HepG2 (cell line): ENCODE measurements around the gene ATG2A. TPM values are rescaled to one million over a fixed set of nuclear protein-coding genes. Genes with fewer than 3 reads are reported as not detected.

Source experiments
- ATAC-seq: fragments of 200-7000 bp; cut with Tn5 transposase; 3 replicates; pipeline ENCODE4 v1.9.1; 2020; ENCODE audit warnings: mild to moderate bottlenecking, moderate library complexity
- BruUV-seq: library from RNA; stranded (reverse); fragments of 400-500 nt; replicated peaks from 2 replicates; lab custom pipeline; 2021; lab: Mats Ljungman, UMichigan
- CTCF ChIA-PET: fragments of 300-600 bp; formaldehyde crosslinking; extraction: SDS; loops from one replicate; lab custom pipeline; 2021; ENCODE audit warnings: low total read pairs, inconsistent platforms, low intra/inter-chr PET ratio; lab: Yijun Ruan, JAX
- POLR2A ChIA-PET: fragments of 350-600 bp; sonication (Branson Sonifier 250); formaldehyde crosslinking; loops from one replicate; lab custom pipeline; 2020; ENCODE audit warnings: antibody characterized with exemption, inconsistent platforms; lab: Yijun Ruan, JAX
- DNase-seq: peaks from one replicate; pipeline ENCODE4 v3.0.0-alpha.2; 2015; ENCODE audit warnings: low spot score
- FAIRE-seq: peaks from 3 replicates; lab custom pipeline; 2011; peaks lifted over from hg19 to GRCh38; lab: Jason Lieb, UNC
- H2AFZ ChIP-seq: one replicate; pipeline ENCODE4 v1.6.1; 2011; ENCODE audit warnings: low read length, inconsistent platforms
- H3K27ac ChIP-seq: fragments of 300-600 bp; 3 replicates; pipeline ENCODE4 v1.8.0; 2011; ENCODE audit warnings: mixed run types, mild to moderate bottlenecking, mixed read lengths, low read length, inconsistent platforms; ENCODE audit not compliant: insufficient read depth; ENCODE audit errors: extremely low read length
- H3K27me3 ChIP-seq, 2 experiments: fragments of 200-600 bp in 1 of 2; 2 replicates in 1 of 2; 3 replicates in 1 of 2; pipeline versions ENCODE4 v1.6.0 to v1.8.0; 2011; ENCODE audit warnings: low read length in 2 of 2, mild to moderate bottlenecking in 2 of 2, moderate library complexity in 2 of 2, inconsistent platforms in 1 of 2; ENCODE audit not compliant: insufficient read depth in 2 of 2, control insufficient read depth in 1 of 2
- H3K36me3 ChIP-seq, 2 experiments: fragments of 200-600 bp in 1 of 2; replicated peaks in 1 of 2; 2 replicates in 1 of 2; 3 replicates in 1 of 2; pipeline versions ENCODE4 v1.5.1 to v1.8.0; 2011; ENCODE audit warnings: low read length in 2 of 2, inconsistent platforms in 1 of 2; ENCODE audit not compliant: insufficient read depth in 2 of 2, control insufficient read depth in 1 of 2
- H3K4me1 ChIP-seq: 2 replicates; pipeline ENCODE4 v1.5.1; 2012; ENCODE audit warnings: low read length, inconsistent platforms; ENCODE audit not compliant: insufficient read depth
- H3K4me2 ChIP-seq: 2 replicates; pipeline ENCODE4 v1.6.0; 2011; ENCODE audit warnings: low read depth, low read length, inconsistent platforms
- H3K4me3 ChIP-seq, 3 experiments: fragments of 200-600 bp in 1 of 3; sonication (generic), shearing (Covaris generic) in 1 of 3; replicated peaks in 1 of 3; 2 replicates each; pipeline ENCODE4 v1.5.1; 2011 to 2016; ENCODE audit warnings: low read length in 3 of 3, inconsistent platforms in 2 of 3, low read depth in 2 of 3, mild to moderate bottlenecking in 2 of 3, control low read depth in 1 of 3, mixed read lengths in 1 of 3; ENCODE audit not compliant: insufficient read depth in 1 of 3
- H3K79me2 ChIP-seq: one replicate; pipeline ENCODE4 v1.6.1; 2011; ENCODE audit warnings: low read length, inconsistent platforms; ENCODE audit not compliant: insufficient read depth
- H3K9ac ChIP-seq: 2 replicates; pipeline ENCODE4 v1.6.0; 2011; ENCODE audit warnings: mild to moderate bottlenecking, low read depth, low read length, inconsistent platforms; ENCODE audit not compliant: insufficient read depth
- H3K9me3 ChIP-seq: 2 replicates; pipeline ENCODE4 v1.5.1; 2012; ENCODE audit warnings: mild to moderate bottlenecking, low read length
- H4K20me1 ChIP-seq: 2 replicates; pipeline ENCODE4 v1.6.0; 2011; ENCODE audit warnings: inconsistent platforms, mild to moderate bottlenecking, low read length, moderate library complexity; ENCODE audit not compliant: insufficient read depth
- HCFC1 ChIP-seq: fragments of 150-350 bp; IDR thresholded peaks from 2 replicates; pipeline ENCODE4 v1.6.1; 2014; ENCODE audit warnings: low read depth, low read length
- HMG20A ChIP-seq: IDR thresholded peaks from 2 replicates; pipeline ENCODE4 v1.6.1; 2016; ENCODE audit warnings: borderline replicate concordance
- MTF2 ChIP-seq: sonication (generic); formaldehyde crosslinking; IDR thresholded peaks from 2 replicates; pipeline ENCODE4 v1.5.0; 2020; ENCODE audit warnings: missing genetic modification reagents, borderline replicate concordance
- NFE2L2 ChIP-seq: fragments of 150-350 bp; IDR thresholded peaks from 2 replicates; pipeline ENCODE4 v1.6.1; 2014; ENCODE audit warnings: low read length
- ONECUT2 ChIP-seq: sonication (generic); formaldehyde crosslinking; IDR thresholded peaks from 2 replicates; pipeline ENCODE4 v1.4.0; 2020; ENCODE audit warnings: missing genetic modification reagents
- PLRG1 ChIP-seq: fragments of 450-650 bp; conservative IDR thresholded peaks from 2 replicates; pipeline ENCODE4 v1.6.1; 2016
- SMAD9 ChIP-seq: sonication (generic); formaldehyde crosslinking; IDR thresholded peaks from 2 replicates; pipeline ENCODE4 v1.5.1; 2020; ENCODE audit warnings: mild to moderate bottlenecking, missing genetic modification reagents
- TEAD2 ChIP-seq: sonication (generic); formaldehyde crosslinking; IDR thresholded peaks from 2 replicates; pipeline ENCODE4 v1.9.0; 2021; ENCODE audit warnings: missing genetic modification reagents
- ZFAT ChIP-seq: sonication (generic); formaldehyde crosslinking; conservative IDR thresholded peaks from 2 replicates; pipeline ENCODE4 v1.8.1; 2023; ENCODE audit warnings: missing genetic modification reagents, inconsistent platforms
- ZNF20 ChIP-seq: sonication (generic); formaldehyde crosslinking; IDR thresholded peaks from 2 replicates; pipeline ENCODE4 v1.4.0; 2020; ENCODE audit warnings: mild to moderate bottlenecking, moderate library complexity, missing genetic modification reagents
- ZNF317 ChIP-seq: sonication (generic); formaldehyde crosslinking; IDR thresholded peaks from 2 replicates; pipeline ENCODE4 v1.5.0; 2020; ENCODE audit warnings: mild to moderate bottlenecking, missing genetic modification reagents
- ZNF530 ChIP-seq: sonication (generic); formaldehyde crosslinking; IDR thresholded peaks from 2 replicates; pipeline ENCODE4 v1.5.0; 2020; ENCODE audit warnings: low read depth, mild to moderate bottlenecking, missing genetic modification reagents
- ZNF790 ChIP-seq: sonication (generic); formaldehyde crosslinking; IDR thresholded peaks from 2 replicates; pipeline ENCODE4 v1.8.0; 2022; ENCODE audit warnings: missing genetic modification reagents, mild to moderate bottlenecking, borderline replicate concordance
- WGBS: methylation state at CpG from one replicate; pipeline ENCODE4 v1.1.6; 2017; ENCODE audit warnings: low lambda C conversion rate; 5-methylcytosine and 5-hydroxymethylcytosine counted together
- in situ Hi-C: cut with HindIII; loops from 2 replicates; pipeline ENCODE4 v1.10.0; 2017; ENCODE audit warnings: low pct_unique_long_range_greater_than_20kb; ENCODE audit not compliant: extremely low pct_ligation_motif_present
- intact Hi-C: fragments of 100-400 bp; cut with micrococcal nuclease; formaldehyde crosslinking; loops from one replicate; pipeline ENCODE4 v1.10.0; 2022; ENCODE audit not compliant: unreplicated experiment
- polyA plus RNA-seq, 8 experiments: library from polyadenylated mRNA; depleted of rRNA in 3 of 8; stranded (reverse) in 7 of 8; unstranded in 1 of 8; fragments of >200 nt; fragmentation: Illumina TruSeq in 4 of 8; extraction: Trizol in 4 of 8; gene quantifications; 2 replicates each; pipeline versions ENCODE4 v1.2.1 to v1.2.3, GENCODE V29; 2011 to 2016; ENCODE audit warnings: low read depth in 4 of 8, missing spikeins in 1 of 8, mixed read lengths in 1 of 8; ENCODE audit not compliant: insufficient read depth in 1 of 8
- total RNA-seq, 5 experiments: library from RNA; depleted of rRNA; stranded (reverse); fragments of >200 nt; fragmentation: Illumina TruSeq; extraction: Trizol; gene quantifications; 2 replicates each; pipeline ENCODE4 v1.2.3, GENCODE V29; 2016; ENCODE audit warnings: low read depth in 1 of 5
- TF ChIP-seq, protein P1 (sequence below): sonication (generic); formaldehyde crosslinking; IDR thresholded peaks from 2 replicates; pipeline ENCODE4 v1.8.0; 2022; ENCODE audit warnings: missing genetic modification reagents, mild to moderate bottlenecking, moderate library complexity, borderline replicate concordance
- TF ChIP-seq, protein P2 (sequence below): sonication (generic); formaldehyde crosslinking; IDR thresholded peaks from 2 replicates; pipeline ENCODE4 v1.5.1; 2020; ENCODE audit warnings: mild to moderate bottlenecking, moderate library complexity, missing genetic modification reagents
- TF ChIP-seq, protein P3 (sequence below): sonication (generic); formaldehyde crosslinking; conservative IDR thresholded peaks from 2 replicates; pipeline ENCODE4 v1.4.0; 2020; ENCODE audit warnings: missing genetic modification reagents
- TF ChIP-seq, protein P4 (sequence below): IDR thresholded peaks from 2 replicates; pipeline ENCODE4 v1.6.1; 2016; ENCODE audit warnings: low read depth, control low read depth
- TF ChIP-seq, protein P5 (sequence below): IDR thresholded peaks from 2 replicates; pipeline ENCODE4 v1.6.1; 2016; ENCODE audit warnings: control low read depth

ATG2A gene
- total and polyA plus RNA-seq, 2 of the 13 experiments (the other 11 are each of a cell fraction or from before 2014, with no cell fraction given), result 6.7 to 8.0 TPM

DNA sequence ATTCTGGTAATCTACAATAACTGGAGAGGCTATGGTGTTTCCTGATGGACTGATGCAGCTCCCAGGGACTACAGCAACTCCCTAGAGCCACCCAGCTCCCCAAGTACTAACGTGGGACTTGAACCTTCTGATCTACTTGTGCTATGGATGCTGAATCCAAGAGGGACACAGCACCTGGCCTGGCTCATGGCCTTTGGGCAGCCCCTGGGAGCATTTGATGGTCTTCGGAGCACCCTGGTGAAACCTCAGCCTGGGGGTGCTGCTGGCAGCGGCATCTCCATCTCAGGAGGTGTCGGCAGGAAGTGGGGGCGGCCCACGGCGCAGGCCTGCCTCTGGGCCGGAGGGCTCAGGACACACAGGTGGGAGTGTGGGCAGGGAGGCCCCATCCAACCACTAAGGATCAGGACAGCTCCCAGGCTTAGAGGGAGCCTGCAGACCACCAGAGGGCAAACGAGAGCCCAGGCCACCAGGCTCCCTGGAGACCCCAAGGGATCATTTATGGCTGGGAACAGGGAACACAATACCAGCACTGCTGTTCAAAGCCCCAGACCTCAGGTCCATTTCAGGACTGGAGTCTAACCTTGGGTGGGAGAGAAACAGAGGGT is 47.3 kb downstream of the ATG2A start:
- ChIA-PET CTCF (interaction anchor here (1.6 kb wide), 1 partner anchor 24 kb away, joined by 5 read pairs; no protein-coding TSS in a partner anchor), POLR2A (interaction anchor here (0.8 to 3.5 kb wide), 10 partner anchors 8 to 23 kb away, joined by 3 to 20 read pairs (median 7); partner anchors contain the start of gene EHD1)
- WGBS, result 73% methylated on average over 5 of the region's 9 CpGs
- intact Hi-C loops, result loop anchor here (1.0 to 2.0 kb wide), 3 partner anchors 18 to 25 kb away; no protein-coding TSS in a partner anchor
- Histone ChIP-seq H3K4me1 (peaks cover 57% of the 10 kb centered on the region), H3K36me3 (peaks cover 2 to 28% of the 10 kb centered on the region in 2 experiments; a peak in 2 of 5 replicates), H4K20me1 (no peaks in the 10 kb centered on the region; the same call in 1 of the 2 replicates), H3K79me2 (peaks cover 55% of the 10 kb centered on the region), H2AFZ (no peak overlapping the region), H3K4me2 (peak overlapping the region; percentile 83), H3K27ac (peak overlapping the region; percentile 86), H3K9ac (peak overlapping the region; percentile 58), H3K9me3 (no peaks in the 10 kb centered on the region), H3K27me3 (no peaks in the 10 kb centered on the region), H3K4me3 (peak overlapping the region in 1 of 3 experiments; percentile 57; a peak in 3 of 6 replicates)
- FAIRE-seq, result peak; percentile 46
- in situ Hi-C loops, result no loop called here
- DNase-seq, result peak; percentile 42
- no TSS peak for BruUV-seq
- peak; percentile 68 for ATAC-seq
- TF ChIP-seq, protein P1, sequence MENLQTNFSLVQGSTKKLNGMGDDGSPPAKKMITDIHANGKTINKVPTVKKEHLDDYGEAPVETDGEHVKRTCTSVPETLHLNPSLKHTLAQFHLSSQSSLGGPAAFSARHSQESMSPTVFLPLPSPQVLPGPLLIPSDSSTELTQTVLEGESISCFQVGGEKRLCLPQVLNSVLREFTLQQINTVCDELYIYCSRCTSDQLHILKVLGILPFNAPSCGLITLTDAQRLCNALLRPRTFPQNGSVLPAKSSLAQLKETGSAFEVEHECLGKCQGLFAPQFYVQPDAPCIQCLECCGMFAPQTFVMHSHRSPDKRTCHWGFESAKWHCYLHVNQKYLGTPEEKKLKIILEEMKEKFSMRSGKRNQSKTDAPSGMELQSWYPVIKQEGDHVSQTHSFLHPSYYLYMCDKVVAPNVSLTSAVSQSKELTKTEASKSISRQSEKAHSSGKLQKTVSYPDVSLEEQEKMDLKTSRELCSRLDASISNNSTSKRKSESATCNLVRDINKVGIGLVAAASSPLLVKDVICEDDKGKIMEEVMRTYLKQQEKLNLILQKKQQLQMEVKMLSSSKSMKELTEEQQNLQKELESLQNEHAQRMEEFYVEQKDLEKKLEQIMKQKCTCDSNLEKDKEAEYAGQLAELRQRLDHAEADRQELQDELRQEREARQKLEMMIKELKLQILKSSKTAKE (CRISPR knock-in tag), result no peak
- TF ChIP-seq, protein P2, sequence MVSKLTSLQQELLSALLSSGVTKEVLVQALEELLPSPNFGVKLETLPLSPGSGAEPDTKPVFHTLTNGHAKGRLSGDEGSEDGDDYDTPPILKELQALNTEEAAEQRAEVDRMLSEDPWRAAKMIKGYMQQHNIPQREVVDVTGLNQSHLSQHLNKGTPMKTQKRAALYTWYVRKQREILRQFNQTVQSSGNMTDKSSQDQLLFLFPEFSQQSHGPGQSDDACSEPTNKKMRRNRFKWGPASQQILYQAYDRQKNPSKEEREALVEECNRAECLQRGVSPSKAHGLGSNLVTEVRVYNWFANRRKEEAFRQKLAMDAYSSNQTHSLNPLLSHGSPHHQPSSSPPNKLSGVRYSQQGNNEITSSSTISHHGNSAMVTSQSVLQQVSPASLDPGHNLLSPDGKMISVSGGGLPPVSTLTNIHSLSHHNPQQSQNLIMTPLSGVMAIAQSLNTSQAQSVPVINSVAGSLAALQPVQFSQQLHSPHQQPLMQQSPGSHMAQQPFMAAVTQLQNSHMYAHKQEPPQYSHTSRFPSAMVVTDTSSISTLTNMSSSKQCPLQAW (CRISPR knock-in tag), result peak; percentile 1; the same call in 1 of the 2 replicates
- no peak for TF ChIP-seq ZNF530 (CRISPR knock-in tag)
- TF ChIP-seq ONECUT2 (CRISPR knock-in tag), result no peak
- TF ChIP-seq HCFC1, result no peak
- no peak for TF ChIP-seq ZNF317 (CRISPR knock-in tag)
- TF ChIP-seq, protein P3, sequence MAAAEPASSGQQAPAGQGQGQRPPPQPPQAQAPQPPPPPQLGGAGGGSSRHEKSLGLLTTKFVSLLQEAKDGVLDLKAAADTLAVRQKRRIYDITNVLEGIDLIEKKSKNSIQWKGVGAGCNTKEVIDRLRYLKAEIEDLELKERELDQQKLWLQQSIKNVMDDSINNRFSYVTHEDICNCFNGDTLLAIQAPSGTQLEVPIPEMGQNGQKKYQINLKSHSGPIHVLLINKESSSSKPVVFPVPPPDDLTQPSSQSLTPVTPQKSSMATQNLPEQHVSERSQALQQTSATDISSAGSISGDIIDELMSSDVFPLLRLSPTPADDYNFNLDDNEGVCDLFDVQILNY (CRISPR knock-in tag), result no peak
- no peak for TF ChIP-seq ZNF790 (CRISPR knock-in tag)
- TF ChIP-seq NFE2L2, result no peak
- no peak for TF ChIP-seq HMG20A
- TF ChIP-seq, protein P4, sequence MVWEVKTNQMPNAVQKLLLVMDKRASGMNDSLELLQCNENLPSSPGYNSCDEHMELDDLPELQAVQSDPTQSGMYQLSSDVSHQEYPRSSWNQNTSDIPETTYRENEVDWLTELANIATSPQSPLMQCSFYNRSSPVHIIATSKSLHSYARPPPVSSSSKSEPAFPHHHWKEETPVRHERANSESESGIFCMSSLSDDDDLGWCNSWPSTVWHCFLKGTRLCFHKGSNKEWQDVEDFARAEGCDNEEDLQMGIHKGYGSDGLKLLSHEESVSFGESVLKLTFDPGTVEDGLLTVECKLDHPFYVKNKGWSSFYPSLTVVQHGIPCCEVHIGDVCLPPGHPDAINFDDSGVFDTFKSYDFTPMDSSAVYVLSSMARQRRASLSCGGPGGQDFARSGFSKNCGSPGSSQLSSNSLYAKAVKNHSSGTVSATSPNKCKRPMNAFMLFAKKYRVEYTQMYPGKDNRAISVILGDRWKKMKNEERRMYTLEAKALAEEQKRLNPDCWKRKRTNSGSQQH (CRISPR knock-in tag), result 0 out of 2 replicates have a peak, but pooled peaks have one; percentile 45
- TF ChIP-seq TEAD2 (CRISPR knock-in tag), result no peak
- no peak for TF ChIP-seq PLRG1
- TF ChIP-seq, protein P5, sequence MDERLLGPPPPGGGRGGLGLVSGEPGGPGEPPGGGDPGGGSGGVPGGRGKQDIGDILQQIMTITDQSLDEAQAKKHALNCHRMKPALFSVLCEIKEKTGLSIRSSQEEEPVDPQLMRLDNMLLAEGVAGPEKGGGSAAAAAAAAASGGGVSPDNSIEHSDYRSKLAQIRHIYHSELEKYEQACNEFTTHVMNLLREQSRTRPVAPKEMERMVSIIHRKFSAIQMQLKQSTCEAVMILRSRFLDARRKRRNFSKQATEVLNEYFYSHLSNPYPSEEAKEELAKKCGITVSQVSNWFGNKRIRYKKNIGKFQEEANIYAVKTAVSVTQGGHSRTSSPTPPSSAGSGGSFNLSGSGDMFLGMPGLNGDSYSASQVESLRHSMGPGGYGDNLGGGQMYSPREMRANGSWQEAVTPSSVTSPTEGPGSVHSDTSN (CRISPR knock-in tag), result no peak
- no peak for TF ChIP-seq SMAD9 (CRISPR knock-in tag)
- TF ChIP-seq ZFAT (CRISPR knock-in tag), result no peak
- no peak for TF ChIP-seq MTF2 (CRISPR knock-in tag)
- TF ChIP-seq ZNF20 (CRISPR knock-in tag), result no peak
